DMS 273 (cell line): ENCODE measurements around the gene ZNF200.

Source experiments
- DNase-seq: peaks from one replicate; lab custom pipeline; 2025; ENCODE audit not compliant: unreplicated experiment; lab: John Stamatoyannopoulos, UW

Gene ZNF200

GRCh38 chr16:3254309-3254708 lies 19.4 kb upstream of the ZNF200 start:
- no peak for DNase-seq

DNA sequence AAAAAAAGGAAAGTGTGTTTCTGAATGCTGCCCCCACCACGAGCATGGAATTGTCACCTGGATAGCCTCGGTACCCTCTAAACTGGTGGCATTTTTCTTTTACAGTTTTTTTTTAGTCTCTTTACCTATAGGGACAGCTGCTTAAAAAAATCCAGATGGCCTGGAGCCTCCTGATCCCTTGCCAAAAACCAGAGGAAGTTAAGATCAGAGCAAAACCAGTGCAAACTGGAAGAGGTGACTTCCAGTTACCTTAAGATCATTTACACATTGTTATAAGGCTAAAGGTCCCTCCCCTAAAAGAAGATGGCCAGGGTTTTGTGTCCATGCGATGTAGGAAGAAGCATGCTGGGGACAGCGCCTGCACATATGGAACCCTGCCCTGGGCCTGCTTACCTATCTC lies 18.0 kb upstream of the ZNF200 start:
- peak; percentile 82 for DNase-seq

DNA sequence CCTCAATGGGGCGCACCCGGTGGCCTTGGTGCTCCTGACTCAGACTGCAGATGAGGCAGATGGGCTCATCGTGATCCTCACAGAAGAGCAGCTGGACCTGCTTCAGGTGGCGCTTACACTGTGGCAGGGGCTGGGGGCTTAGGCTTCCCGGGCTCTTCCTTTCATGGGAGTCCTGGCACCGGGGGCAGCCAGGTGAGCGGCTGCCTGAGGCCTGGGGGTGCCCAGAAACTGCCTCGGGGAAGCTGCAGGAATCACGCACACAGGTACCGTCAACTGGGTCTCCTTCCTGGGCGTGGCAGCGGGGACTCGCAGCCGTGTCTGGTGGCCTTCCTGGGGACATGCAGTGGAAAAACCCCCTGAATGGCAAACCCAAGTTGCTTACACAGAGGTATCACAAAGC lies 14.5 kb upstream of the ZNF200 start:
- no peak for DNase-seq

- no peak for DNase-seq
Observed at GRCh38 chr16:3249020-3249419, 14.1 kb upstream of the ZNF200 start.

- no peak for DNase-seq
Observed at GRCh38 chr16:3248596-3248995, 13.6 kb upstream of the ZNF200 start.

GRCh38 chr16:3246876-3247275 lies 11.9 kb upstream of the ZNF200 start:
- no peak for DNase-seq

- no peak for DNase-seq
Observed at GRCh38 chr16:3246002-3246401, 11.0 kb upstream of the ZNF200 start.

GRCh38 chr16:3243882-3244281 lies 8.9 kb upstream of the ZNF200 start:
- DNase-seq = no peak

DNA sequence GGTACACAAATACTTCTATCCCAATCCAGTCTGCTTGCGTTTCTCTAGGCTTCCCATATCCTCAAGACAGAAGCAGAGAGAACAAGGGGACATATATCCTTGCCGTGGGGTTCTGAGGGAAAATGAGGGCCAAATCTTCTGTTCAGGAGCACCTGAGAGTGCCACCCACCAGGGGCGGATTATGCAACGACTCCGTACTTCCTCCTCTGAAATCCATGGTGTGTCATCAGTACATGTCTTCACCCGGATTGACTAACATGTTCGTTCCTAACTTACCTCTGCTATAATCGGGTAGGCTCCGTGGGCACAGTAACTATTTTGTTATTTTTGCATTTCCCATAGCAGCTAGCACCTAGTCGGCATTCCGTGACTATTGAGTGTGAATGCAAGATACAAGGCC lies 7.8 kb upstream of the ZNF200 start:
- DNase-seq = no peak

- DNase-seq = no peak
Observed at GRCh38 chr16:3241761-3242160, 6.8 kb upstream of the ZNF200 start.

- DNase-seq = peak; percentile 21
Observed at GRCh38 chr16:3235856-3236669, 1.1 kb upstream of the ZNF200 start.

DNA sequence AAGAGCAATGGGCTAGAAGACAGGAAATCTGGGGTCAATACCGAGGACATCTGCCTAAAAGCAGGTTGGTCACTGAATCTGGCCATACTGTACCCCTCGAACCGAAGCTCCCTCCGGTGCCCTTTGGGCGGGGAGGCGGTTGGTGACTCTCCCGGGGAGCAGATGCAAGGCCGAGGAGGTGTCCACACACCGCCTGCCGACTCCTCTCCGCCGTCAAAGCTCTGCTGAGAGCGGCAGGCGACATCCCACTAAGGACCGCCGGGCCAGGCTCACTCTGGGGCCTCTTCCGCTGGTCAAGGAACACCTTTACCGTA lies 458 bp downstream of the ZNF200 start:
- no peak for DNase-seq

GRCh38 chr16:3223913-3224515 lies 10.9 kb downstream of the ZNF200 start:
- DNase-seq = peak; percentile 24

- DNase-seq = no peak
Observed at GRCh38 chr16:3220839-3221238, 14.1 kb downstream of the ZNF200 start.

DNA sequence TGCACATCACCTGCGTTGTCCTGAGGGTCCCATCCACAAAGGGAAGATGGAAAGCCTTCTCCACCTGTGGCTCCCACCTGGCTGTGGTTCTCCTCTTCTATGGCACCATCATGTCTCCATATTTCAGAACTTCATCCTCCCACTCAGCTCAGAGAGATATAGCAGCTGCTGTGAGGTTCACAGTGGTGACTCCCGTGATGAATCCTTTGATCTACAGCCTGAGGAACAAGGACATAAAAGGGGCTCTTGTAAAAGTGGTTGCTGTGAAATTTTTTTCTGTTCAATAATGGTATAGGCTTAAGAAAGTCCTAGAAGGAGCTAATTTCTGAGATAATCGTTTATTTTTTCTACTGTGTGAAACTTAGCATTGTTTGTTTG lies 18.7 kb downstream of the ZNF200 start:
- no peak for DNase-seq

- no peak for DNase-seq
Observed at GRCh38 chr16:3215601-3216262, 19.2 kb downstream of the ZNF200 start.

DNA sequence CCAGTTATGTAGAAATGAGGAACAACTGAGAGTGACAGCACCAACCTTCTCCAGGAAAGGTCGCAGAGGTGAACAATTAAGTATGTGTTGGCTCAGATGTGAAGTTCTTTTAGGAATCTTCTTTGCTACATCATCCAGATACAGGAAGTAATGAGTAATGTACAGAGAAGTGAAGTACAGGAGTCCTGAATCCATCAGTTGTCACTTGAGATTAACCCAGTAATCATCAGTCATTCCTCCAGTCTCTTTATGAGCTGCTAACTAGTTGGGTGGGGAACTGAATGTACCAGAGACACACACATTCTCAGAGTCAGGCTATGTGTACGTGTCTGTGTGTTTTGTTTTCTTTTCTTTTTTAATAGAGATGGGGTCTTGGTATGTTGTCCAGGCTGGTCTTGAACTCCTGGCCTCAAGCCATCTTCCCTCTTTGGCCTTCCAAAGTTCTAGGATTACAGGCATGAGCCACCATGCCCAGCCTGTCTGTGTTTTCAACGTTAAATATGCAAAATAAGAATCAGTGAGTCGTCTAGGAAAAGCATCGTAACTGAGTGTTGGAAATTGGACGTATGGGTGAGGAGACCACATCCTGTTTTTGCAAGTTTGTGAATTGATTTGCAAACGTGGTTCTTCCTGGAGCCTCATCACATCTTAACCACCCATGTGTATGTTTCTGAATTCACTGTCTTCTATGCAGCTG lies 19.9 kb downstream of the ZNF200 start:
- no peak for DNase-seq

- no peak for DNase-seq
Observed at GRCh38 chr16:3212567-3212966, 22.4 kb downstream of the ZNF200 start.

DNA sequence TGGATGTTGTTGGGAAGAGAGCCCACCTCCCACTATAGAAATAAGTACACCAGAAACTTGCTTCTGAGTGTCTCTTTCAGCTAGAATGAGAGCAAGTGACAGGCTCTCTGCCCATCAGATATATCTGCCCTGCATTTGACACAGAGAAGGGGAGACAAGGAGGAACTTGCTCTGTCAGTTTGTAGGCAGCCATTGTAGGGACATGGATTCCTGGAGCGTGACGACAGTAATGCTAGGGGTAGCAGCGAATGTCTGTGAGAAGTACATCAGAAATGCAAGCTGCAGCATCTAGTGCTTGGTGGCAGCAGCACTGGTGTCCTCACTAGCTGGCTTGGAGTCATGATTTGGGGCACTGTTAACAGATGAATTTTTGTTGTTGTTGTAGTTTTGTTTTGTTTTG lies 23.0 kb downstream of the ZNF200 start:
- DNase-seq = no peak

- DNase-seq = no peak
Observed at GRCh38 chr16:3207086-3207953, 27.6 kb downstream of the ZNF200 start.

DNA sequence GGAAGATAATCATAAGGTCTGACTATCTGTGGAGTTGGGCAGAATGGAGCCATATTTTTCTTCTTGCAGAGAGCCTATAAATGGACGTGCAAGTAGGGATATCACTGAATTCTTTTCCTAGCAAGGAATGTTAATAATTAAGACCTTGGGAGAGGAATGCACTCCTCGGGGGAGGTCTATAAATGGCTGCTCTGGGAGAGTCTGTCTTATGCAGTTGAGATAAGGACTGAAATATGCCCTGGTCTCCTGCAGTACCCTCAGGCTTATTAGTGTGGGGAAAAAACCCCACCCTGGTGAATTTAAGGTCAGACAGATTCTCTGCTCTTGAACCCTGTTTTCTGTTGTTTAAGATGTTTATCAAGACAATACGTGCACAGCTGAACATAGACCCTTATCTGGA lies 29.0 kb downstream of the ZNF200 start:
- peak; percentile 35 for DNase-seq
